ENCODE results near the gene SLC17A9.

Gene SLC17A9

GRCh38 chr20:62938105-62938888 is 14.2 kb upstream of the SLC17A9 start, which contains the start of gene GID8:
Gene GID8, plus strand, starts transcription at chr20:62938147. Its CDS starts 3,356 bp downstream, at chr20:62941503.
- peak; percentile 80 for DNase-seq

DNA sequence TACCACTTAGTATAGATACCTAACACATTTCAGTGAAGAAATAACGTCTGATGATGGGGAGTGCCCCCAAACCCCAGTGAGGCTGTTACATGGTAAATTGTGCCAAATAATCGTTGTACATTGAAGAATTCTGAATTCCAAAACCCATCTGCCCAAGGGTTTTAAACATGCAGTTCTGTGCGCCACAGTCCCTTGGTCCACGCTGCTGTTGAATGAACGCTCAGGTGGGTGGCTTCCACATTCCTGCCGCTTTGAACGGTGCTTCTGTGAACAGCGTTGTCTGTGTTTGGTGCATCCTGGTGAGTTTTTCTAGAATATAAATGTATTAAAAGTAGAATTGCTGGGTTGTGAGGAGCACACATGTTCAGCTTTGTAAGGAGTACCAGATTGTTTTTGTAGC is 11.6 kb upstream of the SLC17A9 start:
- no peak for DNase-seq

- DNase-seq, result no peak
Observed at GRCh38 chr20:62941792-62942191, 10.7 kb upstream of the SLC17A9 start.

- DNase-seq, result no peak
Observed at GRCh38 chr20:62942456-62942855, 10.1 kb upstream of the SLC17A9 start.

DNA sequence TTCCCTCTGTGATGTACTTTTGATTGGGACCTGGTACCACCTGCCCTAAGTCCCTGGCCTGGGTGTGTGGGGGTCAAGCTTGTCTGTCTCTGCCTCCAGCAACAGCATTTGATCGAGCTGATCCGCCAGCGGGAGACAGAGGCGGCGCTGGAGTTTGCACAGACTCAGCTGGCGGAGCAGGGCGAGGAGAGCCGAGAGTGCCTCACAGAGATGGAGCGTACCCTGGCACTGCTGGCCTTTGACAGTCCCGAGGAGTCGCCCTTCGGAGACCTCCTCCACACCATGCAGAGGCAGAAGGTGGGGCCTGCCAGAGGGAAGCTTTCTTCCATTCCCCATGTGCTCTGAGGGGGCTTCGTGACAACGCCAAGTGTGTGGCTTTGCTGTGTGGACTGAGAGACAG is 9.1 kb upstream of the SLC17A9 start:
- no peak for DNase-seq

- no peak for DNase-seq
Observed at GRCh38 chr20:62944184-62944583, 8.3 kb upstream of the SLC17A9 start.

DNA sequence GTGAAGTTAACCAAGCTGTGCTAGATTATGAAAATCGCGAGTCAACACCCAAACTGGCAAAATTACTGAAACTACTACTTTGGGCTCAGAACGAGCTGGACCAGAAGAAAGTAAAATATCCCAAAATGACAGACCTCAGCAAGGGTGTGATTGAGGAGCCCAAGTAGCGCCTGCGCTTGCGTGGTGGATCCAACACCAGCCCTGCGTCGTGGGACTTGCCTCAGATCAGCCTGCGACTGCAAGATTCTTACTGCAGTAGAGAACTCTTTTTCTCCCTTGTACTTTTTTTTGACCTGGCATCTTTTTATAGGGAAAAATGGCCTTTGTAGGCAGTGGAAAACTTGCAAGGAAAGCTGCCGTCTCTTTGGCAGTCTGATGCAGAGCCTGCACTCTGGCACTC is 7.8 kb upstream of the SLC17A9 start:
- DNase-seq, result no peak

GRCh38 chr20:62945771-62946339 is 6.7 kb upstream of the SLC17A9 start:
- no peak for DNase-seq

- no peak for DNase-seq
Observed at GRCh38 chr20:62946918-62947317, 5.6 kb upstream of the SLC17A9 start.

DNA sequence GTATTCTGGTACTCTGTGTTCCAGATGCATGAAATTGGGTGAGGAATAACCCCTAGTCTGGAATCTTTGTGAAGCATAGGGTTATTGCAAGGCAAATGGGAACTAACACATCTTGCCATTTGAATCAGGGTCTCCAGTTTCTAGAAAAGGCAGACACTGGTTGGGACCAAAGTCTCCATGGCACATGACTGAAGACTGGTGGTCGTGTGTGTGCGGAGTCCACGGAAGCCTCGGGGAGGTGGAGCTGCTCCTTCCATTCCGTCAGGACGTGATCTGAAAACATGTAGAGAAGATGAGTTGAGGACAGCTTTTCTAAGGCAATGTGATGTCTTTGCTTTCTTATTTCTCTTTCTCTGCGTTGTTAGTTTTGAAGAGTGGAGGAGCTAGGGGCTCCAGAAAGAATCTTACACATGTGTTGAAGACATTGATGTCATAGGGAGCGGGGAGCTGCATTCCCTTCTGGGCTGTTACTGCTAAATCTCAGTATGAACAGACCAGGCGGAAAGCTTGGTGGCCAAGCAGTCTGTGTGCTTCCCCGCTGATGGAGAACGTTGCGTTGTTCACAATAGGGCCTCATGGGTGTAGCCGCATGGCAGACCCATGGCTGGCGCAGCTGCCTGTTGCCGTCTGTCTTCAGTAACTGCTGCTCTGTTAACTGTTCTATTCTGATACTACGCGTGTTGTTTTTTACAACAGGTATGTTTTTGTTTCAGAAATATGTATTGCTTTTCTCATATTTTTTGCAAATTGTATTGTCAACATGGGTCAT is 4.8 kb upstream of the SLC17A9 start:
- no peak for DNase-seq

DNA sequence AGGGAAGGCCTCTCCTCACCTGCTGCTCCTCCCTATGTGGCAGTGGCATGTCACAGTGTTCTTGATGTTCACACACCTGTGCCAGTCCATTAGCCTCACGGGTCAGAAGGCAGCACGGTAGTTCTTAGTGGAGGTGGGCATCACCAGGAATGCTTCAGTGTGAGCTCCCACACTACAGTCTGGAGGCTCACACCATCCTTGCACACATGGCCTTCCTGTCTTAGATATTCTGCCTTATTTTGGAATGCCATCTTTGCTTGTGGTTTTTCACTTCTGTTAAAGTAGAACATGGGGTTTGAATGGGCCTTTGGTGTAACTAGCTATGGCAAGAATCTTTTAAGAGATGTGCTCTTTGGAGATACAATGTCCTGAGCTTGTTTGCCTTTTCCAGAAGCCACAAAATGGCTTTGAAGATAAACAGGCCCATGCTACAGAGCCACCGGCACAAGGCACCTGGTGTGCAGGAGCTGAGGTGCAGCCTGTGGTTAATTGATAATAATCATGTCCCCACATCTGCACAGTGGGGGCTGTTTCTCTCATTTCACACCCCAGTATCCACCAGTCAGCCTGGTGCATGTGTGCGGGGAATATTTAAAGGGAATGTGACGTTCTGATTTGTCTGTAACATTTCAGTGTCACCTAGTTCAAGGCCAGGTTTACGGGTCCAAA is 3.2 kb upstream of the SLC17A9 start:
- DNase-seq, result no peak

GRCh38 chr20:62949962-62950361 is 2.5 kb upstream of the SLC17A9 start:
- DNase-seq, result no peak

GRCh38 chr20:62950741-62951140 is 1.8 kb upstream of the SLC17A9 start:
- no peak for DNase-seq

DNA sequence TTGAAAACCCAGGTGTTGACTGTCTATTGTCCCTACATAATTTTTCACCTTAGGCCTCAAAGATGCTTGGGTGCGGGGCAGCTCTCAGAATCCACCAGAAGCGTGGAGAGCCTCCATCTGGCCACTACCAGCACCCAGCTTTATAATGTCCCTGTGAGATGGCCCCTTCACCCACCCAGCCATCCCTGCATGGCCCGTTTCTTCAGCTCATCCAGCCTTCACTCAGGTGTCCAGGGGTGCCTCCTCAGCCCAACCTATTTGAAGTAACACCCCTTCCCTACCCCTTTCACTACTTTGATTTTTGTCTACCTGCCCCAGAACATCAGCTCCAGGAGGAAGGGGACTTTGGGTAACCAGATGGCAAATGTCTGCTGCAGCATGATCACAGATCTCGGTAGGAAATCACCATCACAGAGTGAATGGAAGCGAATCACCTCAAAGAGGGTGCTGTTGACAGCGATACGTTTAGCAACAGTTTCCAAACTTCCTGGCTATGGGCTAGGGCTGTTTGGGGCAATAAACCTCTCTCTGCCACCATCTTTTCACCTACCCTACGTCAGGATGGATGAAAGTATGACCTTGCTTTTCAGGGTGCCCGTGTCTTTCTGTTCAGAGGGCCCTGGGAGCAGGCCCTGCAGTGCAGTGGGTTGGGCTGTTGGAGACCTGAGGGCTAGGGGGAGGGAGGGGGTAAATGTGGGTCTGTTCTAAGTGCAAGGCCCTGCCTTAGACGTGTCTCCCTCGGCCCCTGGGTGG is 1.2 kb upstream of the SLC17A9 start:
- no peak for DNase-seq

GRCh38 chr20:62951896-62952372 is 575 bp upstream of the SLC17A9 start:
- DNase-seq, result no peak

GRCh38 chr20:62952968-62953838 is 694 bp downstream of the SLC17A9 start:
- no peak for DNase-seq

GRCh38 chr20:62953839-62954703 is 1.6 kb downstream of the SLC17A9 start:
- peak; percentile 79 for DNase-seq

GRCh38 chr20:62955519-62956386 is 3.2 kb downstream of the SLC17A9 start:
- no peak for DNase-seq
